B cell (primary cell): Measurements from ENCODE around the gene SEC24C.

Experiments
- EZH2 ChIP-seq: IDR thresholded peaks from 2 replicates; pipeline ENCODE4 v1.6.1; 2012; ENCODE audit warnings: borderline replicate concordance, low read depth, mild to moderate bottlenecking, moderate library complexity, low read length; ENCODE audit not compliant: insufficient read depth, poor library complexity, severe bottlenecking
- TF ChIP-seq, protein P1 (sequence below): fragments of 200-600 bp; IDR thresholded peaks from one replicate; pipeline ENCODE4 v1.8.0; 2022; ENCODE audit warnings: antibody characterized with exemption, mild to moderate bottlenecking

DNA sequence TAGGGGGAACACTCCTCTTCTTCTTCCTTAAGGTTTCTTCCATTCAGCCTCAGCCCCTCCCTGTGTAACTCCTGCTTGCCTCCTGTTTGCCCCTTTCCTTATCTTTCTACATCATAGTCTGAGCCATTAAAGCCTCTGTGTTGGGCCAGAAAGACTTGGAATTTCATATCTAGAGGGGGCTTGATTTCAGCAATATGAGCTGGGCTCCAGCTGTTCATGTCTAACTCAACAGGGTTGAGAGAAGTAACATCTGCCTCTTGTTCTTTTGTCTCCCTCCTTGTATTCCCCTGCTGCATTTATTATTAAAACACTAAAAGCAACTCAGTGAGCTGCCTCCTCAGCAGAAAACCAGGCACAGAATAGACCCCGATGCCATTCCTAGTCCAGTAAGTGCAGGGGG is 17.6 kb downstream of the SEC24C start:
- TF ChIP-seq, protein P1, sequence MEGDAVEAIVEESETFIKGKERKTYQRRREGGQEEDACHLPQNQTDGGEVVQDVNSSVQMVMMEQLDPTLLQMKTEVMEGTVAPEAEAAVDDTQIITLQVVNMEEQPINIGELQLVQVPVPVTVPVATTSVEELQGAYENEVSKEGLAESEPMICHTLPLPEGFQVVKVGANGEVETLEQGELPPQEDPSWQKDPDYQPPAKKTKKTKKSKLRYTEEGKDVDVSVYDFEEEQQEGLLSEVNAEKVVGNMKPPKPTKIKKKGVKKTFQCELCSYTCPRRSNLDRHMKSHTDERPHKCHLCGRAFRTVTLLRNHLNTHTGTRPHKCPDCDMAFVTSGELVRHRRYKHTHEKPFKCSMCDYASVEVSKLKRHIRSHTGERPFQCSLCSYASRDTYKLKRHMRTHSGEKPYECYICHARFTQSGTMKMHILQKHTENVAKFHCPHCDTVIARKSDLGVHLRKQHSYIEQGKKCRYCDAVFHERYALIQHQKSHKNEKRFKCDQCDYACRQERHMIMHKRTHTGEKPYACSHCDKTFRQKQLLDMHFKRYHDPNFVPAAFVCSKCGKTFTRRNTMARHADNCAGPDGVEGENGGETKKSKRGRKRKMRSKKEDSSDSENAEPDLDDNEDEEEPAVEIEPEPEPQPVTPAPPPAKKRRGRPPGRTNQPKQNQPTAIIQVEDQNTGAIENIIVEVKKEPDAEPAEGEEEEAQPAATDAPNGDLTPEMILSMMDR, result no peak
- TF ChIP-seq EZH2, result no peak
